AG04450 (cell line): ENCODE data around the gene OGFOD2. TPM values are rescaled to one million over a fixed set of nuclear protein-coding genes. Genes with fewer than 3 reads are reported as not detected.

Experiments used
- CTCF ChIA-PET: fragments of 300-600, 350-600 bp; formaldehyde crosslinking; extraction: SDS; loops from one replicate; lab custom pipeline; 2022; ENCODE audit warnings: antibody characterized with exemption, inconsistent platforms; lab: Charles Lee
- POLR2A ChIA-PET: fragments of 350-600 bp; formaldehyde crosslinking; extraction: SDS; loops from one replicate; lab custom pipeline; 2021; ENCODE audit warnings: antibody characterized with exemption, inconsistent platforms; lab: Yijun Ruan, JAX
- DNase-seq: peaks from one replicate; pipeline ENCODE4 v3.0.0-alpha.2; 2011; ENCODE audit warnings: low read depth, low spot score
- H3K27ac ChIP-seq: one replicate; pipeline ENCODE4 v1.5.1; 2012; ENCODE audit warnings: low read depth, low read length, control low read depth
- H3K27me3 ChIP-seq: one replicate; pipeline ENCODE4 v1.6.0; 2012; ENCODE audit warnings: low read length; ENCODE audit not compliant: control insufficient read depth, insufficient read depth
- H3K4me3 ChIP-seq: 2 replicates; pipeline ENCODE4 v1.5.1; 2011; ENCODE audit warnings: mild to moderate bottlenecking, low read depth, low read length, control low read depth
- H3K9me3 ChIP-seq: 2 replicates; pipeline ENCODE4 v1.5.1; 2012; ENCODE audit warnings: low read length; ENCODE audit not compliant: control insufficient read depth, insufficient read depth
- polyA plus RNA-seq: library from polyadenylated mRNA; depleted of rRNA; stranded (reverse); fragments of >200 nt; gene quantifications from 2 replicates; pipeline ENCODE4 v1.2.3, GENCODE V29; 2011
- TF ChIP-seq, protein P1 (sequence below): IDR thresholded peaks from 2 replicates; pipeline ENCODE4 v1.5.1; 2011; ENCODE audit warnings: low read depth, low read length, control low read depth, inconsistent platforms

Gene OGFOD2
- polyA plus RNA-seq, 1 experiment = 6.1 TPM

DNA sequence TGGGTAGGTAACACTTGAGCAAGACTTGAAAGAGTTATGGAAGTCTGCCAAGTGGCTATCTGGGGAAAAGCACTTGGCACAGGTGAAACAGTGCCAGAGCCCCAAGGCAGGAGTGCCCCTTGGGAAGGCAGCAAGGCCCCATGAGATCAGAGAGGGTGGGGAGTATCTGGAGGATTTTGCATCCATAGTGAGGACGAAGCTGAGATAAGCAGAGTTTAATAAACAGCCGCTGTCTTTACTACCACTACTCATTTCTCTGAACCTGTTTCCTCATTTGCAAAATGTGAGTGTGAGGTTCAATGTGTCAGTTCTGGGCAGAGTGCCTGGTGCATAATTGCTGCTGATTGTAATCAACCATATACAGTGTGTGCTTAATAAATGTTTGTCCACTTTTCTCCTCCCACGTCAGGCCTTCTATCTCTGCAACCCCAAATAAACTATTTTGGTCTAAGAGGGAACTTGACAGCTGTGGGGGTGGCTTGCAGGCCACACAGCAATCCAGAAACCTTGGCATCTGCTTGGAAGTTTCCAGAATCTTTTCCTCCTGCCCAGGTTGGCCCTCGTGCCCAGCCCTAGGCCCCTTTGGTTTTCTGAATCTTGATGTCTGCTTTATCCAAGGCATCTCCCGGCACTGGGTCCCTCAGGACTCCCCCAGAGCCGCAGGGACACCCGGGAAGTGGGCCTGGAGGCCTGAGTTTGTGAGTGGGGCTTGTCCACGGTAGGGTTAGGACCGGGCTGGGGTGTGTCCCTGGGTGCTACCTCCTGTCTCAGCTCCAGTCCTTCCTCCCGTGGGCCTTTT lies 13.3 kb upstream of the OGFOD2 start:
- Histone ChIP-seq H3K27ac (no peak overlapping the region), H3K4me3 (no peak overlapping the region), H3K9me3 (no peaks in the 10 kb centered on the region), H3K27me3 (no peaks in the 10 kb centered on the region)
- CTCF ChIA-PET = no interaction called here
- DNase-seq = no peak
- POLR2A ChIA-PET = no interaction called here
- TF ChIP-seq, protein P1, sequence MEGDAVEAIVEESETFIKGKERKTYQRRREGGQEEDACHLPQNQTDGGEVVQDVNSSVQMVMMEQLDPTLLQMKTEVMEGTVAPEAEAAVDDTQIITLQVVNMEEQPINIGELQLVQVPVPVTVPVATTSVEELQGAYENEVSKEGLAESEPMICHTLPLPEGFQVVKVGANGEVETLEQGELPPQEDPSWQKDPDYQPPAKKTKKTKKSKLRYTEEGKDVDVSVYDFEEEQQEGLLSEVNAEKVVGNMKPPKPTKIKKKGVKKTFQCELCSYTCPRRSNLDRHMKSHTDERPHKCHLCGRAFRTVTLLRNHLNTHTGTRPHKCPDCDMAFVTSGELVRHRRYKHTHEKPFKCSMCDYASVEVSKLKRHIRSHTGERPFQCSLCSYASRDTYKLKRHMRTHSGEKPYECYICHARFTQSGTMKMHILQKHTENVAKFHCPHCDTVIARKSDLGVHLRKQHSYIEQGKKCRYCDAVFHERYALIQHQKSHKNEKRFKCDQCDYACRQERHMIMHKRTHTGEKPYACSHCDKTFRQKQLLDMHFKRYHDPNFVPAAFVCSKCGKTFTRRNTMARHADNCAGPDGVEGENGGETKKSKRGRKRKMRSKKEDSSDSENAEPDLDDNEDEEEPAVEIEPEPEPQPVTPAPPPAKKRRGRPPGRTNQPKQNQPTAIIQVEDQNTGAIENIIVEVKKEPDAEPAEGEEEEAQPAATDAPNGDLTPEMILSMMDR = no peak

DNA sequence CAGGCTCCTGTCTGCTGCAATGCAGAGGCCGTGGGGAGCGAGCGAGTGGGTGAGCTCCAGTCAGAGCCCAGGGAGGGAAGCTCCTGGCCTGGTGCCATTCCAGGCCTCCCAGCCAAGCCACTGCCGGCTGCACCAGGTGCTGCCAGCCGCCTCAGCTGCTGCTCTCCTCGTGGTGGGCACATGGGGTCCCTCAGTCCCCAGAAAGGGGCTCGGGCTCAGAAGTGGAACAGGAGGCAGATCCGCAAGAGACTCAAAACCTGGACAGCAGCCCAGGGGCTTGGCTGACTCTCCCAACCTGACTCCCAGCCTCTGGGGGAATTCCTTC lies 11.1 kb upstream of the OGFOD2 start:
- no peak overlapping the region for H3K27ac ChIP-seq
- H3K4me3 ChIP-seq = no peak overlapping the region; the same call in 1 of the 2 replicates
- DNase-seq = no peak
- CTCF ChIA-PET = interaction anchor here (0.8 to 1.6 kb wide), 2 partner anchors 170 to 275 kb away, joined by 4 read pairs; no protein-coding TSS in a partner anchor
- POLR2A ChIA-PET = interaction anchor here (1.3 kb wide), 1 partner anchor 11 kb away, joined by 4 read pairs; the partner anchor contains the start of gene OGFOD2
- no peaks in the 10 kb centered on the region for H3K27me3 ChIP-seq
- no peaks in the 10 kb centered on the region for H3K9me3 ChIP-seq
- TF ChIP-seq, protein P1 = no peak

DNA sequence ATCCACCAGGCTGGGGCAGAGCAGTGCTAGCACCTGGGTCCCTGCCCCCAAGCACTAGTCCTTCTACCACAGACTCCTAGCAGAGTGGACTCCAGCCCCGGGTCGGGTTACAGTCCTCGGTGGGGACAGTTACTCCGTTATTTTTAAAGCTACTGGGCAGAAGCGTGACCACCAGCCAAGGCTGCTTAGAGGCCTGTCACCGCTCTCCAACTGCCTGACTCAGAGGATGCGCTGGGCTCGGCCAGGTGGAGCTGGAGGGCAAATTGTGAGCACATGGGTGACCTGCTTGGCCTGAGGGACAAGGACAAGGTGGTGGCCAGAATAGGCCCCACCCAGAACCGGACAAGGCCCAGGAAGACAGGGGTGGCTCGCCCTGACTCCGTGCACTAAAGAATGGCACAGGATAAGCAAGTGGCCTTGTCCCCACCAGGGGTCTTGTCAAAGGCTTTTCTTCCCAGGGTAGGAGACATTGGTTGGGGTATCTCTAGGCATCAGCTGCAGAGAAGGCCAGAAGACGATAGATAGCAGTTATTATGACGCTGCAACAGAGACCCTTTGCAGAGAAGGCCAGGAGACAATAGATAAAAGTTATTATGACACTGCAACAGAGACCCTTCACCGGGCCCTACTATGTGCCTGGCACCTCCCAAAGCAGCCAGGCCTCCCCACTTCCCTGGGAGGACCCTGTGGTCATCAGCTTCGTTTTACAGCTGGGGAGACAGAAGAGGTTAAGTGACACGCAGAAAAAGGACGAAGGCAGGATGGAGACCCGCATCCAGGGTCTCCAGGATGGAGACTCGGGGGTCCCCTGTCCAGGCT lies 10.4 kb upstream of the OGFOD2 start:
- CTCF ChIA-PET = interaction anchor here (1.0 to 1.6 kb wide), 2 partner anchors 12 to 171 kb away, joined by 3 to 4 read pairs; no protein-coding TSS in a partner anchor
- peak overlapping the region; percentile 82; the same call in 1 of the 2 replicates for H3K4me3 ChIP-seq

DNA sequence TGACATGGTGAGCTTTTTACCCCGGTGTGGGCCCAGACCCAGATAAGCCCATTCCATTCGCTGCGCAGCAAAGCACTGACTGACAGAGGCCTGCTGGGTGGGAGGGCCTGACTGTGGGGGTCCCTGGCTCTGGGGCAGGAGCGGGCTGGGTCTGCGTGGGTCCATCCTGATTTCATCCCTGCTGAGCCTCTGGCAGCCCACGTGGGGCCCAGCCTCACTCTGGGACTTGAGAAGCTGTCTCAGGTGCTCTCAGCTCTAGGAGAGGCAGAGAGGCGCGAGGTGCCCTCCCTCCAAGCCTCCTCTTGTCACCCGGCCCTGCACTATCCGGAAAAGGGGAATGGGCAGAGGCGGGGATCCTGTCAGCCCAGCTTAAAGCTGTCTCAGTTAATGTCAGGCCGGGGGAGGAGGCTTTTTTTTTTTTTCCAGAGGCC lies 9.7 kb upstream of the OGFOD2 start:
- ChIA-PET POLR2A (interaction anchor here (2.8 kb wide), 1 partner anchor 267 kb away, joined by 17 read pairs; the partner anchor contains the start of genes MPHOSPH9 and MTRFR), CTCF (interaction anchor here (0.8 to 1.0 kb wide), 2 partner anchors 13 to 273 kb away, joined by 3 read pairs; no protein-coding TSS in a partner anchor)
- no peak for DNase-seq
- no peaks in the 10 kb centered on the region for H3K9me3 ChIP-seq
- TF ChIP-seq, protein P1 = no peak
- H3K27ac ChIP-seq = no peak overlapping the region
- no peaks in the 10 kb centered on the region for H3K27me3 ChIP-seq
- H3K4me3 ChIP-seq = peak overlapping the region; percentile 82

More for the DNA sequence above, 10.4 kb upstream of the OGFOD2 start:
- H3K9me3 ChIP-seq = no peaks in the 10 kb centered on the region
- TF ChIP-seq, protein P1 = no peak
- H3K27me3 ChIP-seq = no peaks in the 10 kb centered on the region
- no peak overlapping the region for H3K27ac ChIP-seq
- DNase-seq = no peak
- POLR2A ChIA-PET = interaction anchor here (1.3 kb wide), 1 partner anchor 10 kb away, joined by 4 read pairs; the partner anchor contains the start of gene OGFOD2
